ENCODE data around the gene TRIM13.

Gene TRIM13

DNA sequence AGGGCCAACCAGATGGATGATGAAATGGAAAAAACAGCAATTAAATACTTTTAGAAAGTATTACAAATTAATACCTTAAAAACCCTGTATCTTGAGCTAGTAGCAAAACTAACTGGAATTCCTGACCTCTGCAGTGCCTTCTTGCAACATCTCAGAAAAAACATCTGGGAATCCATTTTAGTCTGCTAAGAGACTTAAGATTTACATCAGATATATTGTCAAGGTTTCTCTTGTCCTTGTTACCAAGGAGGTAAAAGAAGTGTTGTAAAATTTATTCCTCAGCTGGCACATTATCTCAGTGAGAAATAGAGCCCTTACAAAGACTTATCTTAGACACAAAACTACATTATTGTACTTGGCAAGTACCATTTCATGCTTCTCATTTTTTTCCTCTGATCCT is 36.9 kb downstream of the TRIM13 start:
- TF ChIP-seq NFIC (IDR thresholded peaks at IDR 0.05) (no peak), EGR1 (IDR thresholded peaks at IDR 0.05) (no peak), TAF1 (IDR thresholded peaks at IDR 0.05; ENCODE audit: low read depth) (no peak), ZBTB7A (IDR thresholded peaks at IDR 0.05; ENCODE audit: low read depth) (no peak), EP300 (IDR thresholded peaks at IDR 0.05; ENCODE audit: borderline replicate concordance) (no peak)
- TF ChIP-seq, protein P1, sequence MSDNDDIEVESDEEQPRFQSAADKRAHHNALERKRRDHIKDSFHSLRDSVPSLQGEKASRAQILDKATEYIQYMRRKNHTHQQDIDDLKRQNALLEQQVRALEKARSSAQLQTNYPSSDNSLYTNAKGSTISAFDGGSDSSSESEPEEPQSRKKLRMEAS (IDR thresholded peaks at IDR 0.05): no peak

DNA sequence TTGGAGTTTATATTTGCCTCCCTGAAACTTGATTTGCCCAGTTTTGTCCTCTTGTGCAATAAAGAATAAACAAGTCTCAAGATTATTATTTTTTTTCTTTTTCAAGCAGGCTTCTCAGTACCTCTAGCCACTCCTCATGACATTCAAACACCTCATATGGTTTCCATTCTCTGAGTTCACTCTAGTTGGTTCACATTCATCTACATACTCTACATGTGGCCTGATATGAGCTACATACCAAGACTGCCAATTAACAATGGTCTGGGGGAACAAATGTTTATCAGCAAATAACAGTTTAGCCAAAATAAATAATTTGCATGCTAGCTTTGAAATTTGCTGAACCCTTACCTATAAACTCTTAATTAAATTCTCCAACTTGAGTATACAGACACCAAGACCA is 40.9 kb downstream of the TRIM13 start:
- no peak for TF ChIP-seq TAF1 (IDR thresholded peaks at IDR 0.05; ENCODE audit: low read depth)
- no peak for TF ChIP-seq EP300 (IDR thresholded peaks at IDR 0.05; ENCODE audit: borderline replicate concordance)
- no peak for TF ChIP-seq FOXM1 (IDR thresholded peaks at IDR 0.05; ENCODE audit: borderline replicate concordance, low read depth)
- no peak for TF ChIP-seq NFIC (IDR thresholded peaks at IDR 0.05)
- TF ChIP-seq, protein P1 (IDR thresholded peaks at IDR 0.05): no peak
- no peak for TF ChIP-seq CREB1 (IDR thresholded peaks at IDR 0.05; ENCODE audit: low read depth)
- TF ChIP-seq TCF12 (IDR thresholded peaks at IDR 0.05; ENCODE audit: low read depth): no peak
- TF ChIP-seq CEBPB (IDR thresholded peaks at IDR 0.05): no peak
- no peak for TF ChIP-seq EGR1 (IDR thresholded peaks at IDR 0.05)
- no peak for TF ChIP-seq TEAD4 (IDR thresholded peaks at IDR 0.05)
- TF ChIP-seq, protein P2, sequence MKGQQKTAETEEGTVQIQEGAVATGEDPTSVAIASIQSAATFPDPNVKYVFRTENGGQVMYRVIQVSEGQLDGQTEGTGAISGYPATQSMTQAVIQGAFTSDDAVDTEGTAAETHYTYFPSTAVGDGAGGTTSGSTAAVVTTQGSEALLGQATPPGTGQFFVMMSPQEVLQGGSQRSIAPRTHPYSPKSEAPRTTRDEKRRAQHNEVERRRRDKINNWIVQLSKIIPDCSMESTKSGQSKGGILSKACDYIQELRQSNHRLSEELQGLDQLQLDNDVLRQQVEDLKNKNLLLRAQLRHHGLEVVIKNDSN (IDR thresholded peaks at IDR 0.05): no peak
- no peak for TF ChIP-seq YY1 (IDR thresholded peaks at IDR 0.05; ENCODE audit: low read depth)
- no peak for TF ChIP-seq ZBTB7A (IDR thresholded peaks at IDR 0.05; ENCODE audit: low read depth)
- TF ChIP-seq, protein P3, sequence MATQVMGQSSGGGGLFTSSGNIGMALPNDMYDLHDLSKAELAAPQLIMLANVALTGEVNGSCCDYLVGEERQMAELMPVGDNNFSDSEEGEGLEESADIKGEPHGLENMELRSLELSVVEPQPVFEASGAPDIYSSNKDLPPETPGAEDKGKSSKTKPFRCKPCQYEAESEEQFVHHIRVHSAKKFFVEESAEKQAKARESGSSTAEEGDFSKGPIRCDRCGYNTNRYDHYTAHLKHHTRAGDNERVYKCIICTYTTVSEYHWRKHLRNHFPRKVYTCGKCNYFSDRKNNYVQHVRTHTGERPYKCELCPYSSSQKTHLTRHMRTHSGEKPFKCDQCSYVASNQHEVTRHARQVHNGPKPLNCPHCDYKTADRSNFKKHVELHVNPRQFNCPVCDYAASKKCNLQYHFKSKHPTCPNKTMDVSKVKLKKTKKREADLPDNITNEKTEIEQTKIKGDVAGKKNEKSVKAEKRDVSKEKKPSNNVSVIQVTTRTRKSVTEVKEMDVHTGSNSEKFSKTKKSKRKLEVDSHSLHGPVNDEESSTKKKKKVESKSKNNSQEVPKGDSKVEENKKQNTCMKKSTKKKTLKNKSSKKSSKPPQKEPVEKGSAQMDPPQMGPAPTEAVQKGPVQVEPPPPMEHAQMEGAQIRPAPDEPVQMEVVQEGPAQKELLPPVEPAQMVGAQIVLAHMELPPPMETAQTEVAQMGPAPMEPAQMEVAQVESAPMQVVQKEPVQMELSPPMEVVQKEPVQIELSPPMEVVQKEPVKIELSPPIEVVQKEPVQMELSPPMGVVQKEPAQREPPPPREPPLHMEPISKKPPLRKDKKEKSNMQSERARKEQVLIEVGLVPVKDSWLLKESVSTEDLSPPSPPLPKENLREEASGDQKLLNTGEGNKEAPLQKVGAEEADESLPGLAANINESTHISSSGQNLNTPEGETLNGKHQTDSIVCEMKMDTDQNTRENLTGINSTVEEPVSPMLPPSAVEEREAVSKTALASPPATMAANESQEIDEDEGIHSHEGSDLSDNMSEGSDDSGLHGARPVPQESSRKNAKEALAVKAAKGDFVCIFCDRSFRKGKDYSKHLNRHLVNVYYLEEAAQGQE (IDR thresholded peaks at IDR 0.05; ENCODE audit: low read depth): no peak
- no peak for TF ChIP-seq RAD21 (IDR thresholded peaks at IDR 0.05; ENCODE audit: low read depth)

DNA sequence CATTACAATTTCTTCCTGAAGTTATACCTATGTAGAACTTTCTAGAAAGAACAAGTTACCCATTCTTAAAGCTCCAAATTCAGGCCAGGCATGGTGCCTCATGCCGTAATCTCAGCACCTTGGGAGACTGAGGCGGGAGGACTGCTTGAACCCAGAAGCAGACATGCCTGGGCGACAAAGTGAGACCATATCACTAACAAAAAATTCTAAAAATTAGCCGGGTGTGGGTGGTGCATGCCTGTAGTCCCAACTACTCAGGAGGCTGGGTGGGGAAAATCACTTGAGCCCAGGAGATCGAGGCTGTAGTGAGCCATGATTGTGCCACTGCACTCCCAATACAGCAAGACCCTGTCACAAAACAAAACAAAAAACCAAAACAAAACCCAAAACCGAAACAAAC is 41.4 kb downstream of the TRIM13 start:
- no peak for TF ChIP-seq TCF12 (IDR thresholded peaks at IDR 0.05; ENCODE audit: low read depth)
- no peak for TF ChIP-seq YY1 (IDR thresholded peaks at IDR 0.05; ENCODE audit: low read depth)
- no peak for TF ChIP-seq CREB1 (IDR thresholded peaks at IDR 0.05; ENCODE audit: low read depth)
- TF ChIP-seq ZBTB7A (IDR thresholded peaks at IDR 0.05; ENCODE audit: low read depth): no peak
- no peak for TF ChIP-seq EP300 (IDR thresholded peaks at IDR 0.05; ENCODE audit: borderline replicate concordance)
- no peak for TF ChIP-seq CEBPB (IDR thresholded peaks at IDR 0.05)
- TF ChIP-seq, protein P1 (IDR thresholded peaks at IDR 0.05): no peak
- no peak for TF ChIP-seq TAF1 (IDR thresholded peaks at IDR 0.05; ENCODE audit: low read depth)
- no peak for TF ChIP-seq FOXM1 (IDR thresholded peaks at IDR 0.05; ENCODE audit: borderline replicate concordance, low read depth)
- no peak for TF ChIP-seq TEAD4 (IDR thresholded peaks at IDR 0.05)
- TF ChIP-seq, protein P2 (IDR thresholded peaks at IDR 0.05): no peak
- no peak for TF ChIP-seq EGR1 (IDR thresholded peaks at IDR 0.05)
- TF ChIP-seq NFIC (IDR thresholded peaks at IDR 0.05): no peak
- TF ChIP-seq, protein P3 (IDR thresholded peaks at IDR 0.05; ENCODE audit: low read depth): no peak
- TF ChIP-seq RAD21 (IDR thresholded peaks at IDR 0.05; ENCODE audit: low read depth): no peak

DNA sequence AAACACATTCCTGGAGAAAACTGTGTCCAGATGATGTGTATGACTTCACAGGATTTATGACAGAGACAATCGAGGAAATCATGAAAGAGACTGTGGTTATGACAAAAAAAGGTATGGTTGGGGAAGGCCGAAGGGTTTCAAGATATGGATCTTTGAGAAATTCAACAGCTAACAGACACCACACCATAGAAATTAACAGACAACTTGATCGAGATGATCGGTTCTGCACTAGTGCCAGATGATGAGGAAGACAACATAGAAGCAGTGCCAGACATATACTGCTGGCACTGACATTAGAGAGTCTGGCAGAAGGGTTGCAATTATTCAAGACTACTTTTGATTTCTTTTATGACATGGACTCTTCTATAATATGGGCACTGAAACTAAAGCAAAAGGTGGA is 55.6 kb downstream of the TRIM13 start:
- no peak for TF ChIP-seq CEBPB (IDR thresholded peaks at IDR 0.05)
- no peak for TF ChIP-seq YY1 (IDR thresholded peaks at IDR 0.05; ENCODE audit: low read depth)
- no peak for TF ChIP-seq CREB1 (IDR thresholded peaks at IDR 0.05; ENCODE audit: low read depth)
- no peak for TF ChIP-seq ZBTB7A (IDR thresholded peaks at IDR 0.05; ENCODE audit: low read depth)
- no peak for TF ChIP-seq EGR1 (IDR thresholded peaks at IDR 0.05)
- TF ChIP-seq, protein P3 (IDR thresholded peaks at IDR 0.05; ENCODE audit: low read depth): no peak
- TF ChIP-seq TAF1 (IDR thresholded peaks at IDR 0.05; ENCODE audit: low read depth): no peak
- no peak for TF ChIP-seq FOXM1 (IDR thresholded peaks at IDR 0.05; ENCODE audit: borderline replicate concordance, low read depth)
- TF ChIP-seq, protein P2 (IDR thresholded peaks at IDR 0.05): no peak
- TF ChIP-seq TCF12 (IDR thresholded peaks at IDR 0.05; ENCODE audit: low read depth): no peak
- TF ChIP-seq NFIC (IDR thresholded peaks at IDR 0.05): no peak
- TF ChIP-seq, protein P1 (IDR thresholded peaks at IDR 0.05): no peak
- TF ChIP-seq TEAD4 (IDR thresholded peaks at IDR 0.05): no peak

All from Ishikawa (cell line).